ENCODE data around the gene OTUB2. TPM values are rescaled to one million over a fixed set of nuclear protein-coding genes. Genes with fewer than 3 reads are reported as not detected.

Gene OTUB2
- total RNA-seq, 1 experiment from 2014 or later = 0.55 TPM

DNA sequence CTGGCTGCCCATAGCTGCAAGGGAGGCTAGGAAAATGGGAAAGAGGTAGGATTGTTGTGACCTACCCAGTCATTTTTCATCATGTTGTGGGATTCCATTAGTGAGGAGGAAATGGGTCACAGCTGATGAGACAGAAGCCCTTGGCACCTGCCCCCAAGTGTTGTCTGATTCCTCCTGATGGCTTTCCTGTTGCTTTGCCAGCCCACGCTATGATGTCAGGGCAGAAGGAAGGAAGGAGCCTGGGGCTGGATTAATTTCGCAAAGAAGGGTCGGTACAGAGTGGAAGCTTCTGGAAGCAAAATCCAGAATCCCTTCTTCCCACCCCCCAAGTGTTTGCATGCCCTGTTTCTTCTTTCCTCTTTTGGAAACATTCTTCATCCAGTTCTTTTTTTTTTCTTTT lies 8.7 kb downstream of the OTUB2 start:
- Histone ChIP-seq H2AFZ (no peak overlapping the region), H3K4me3 (no peak overlapping the region), H3K27ac (no peak overlapping the region), H3K79me2 (ENCODE audit: low read depth) (no peaks in the 10 kb centered on the region), H3K36me3 (ENCODE audit: low read depth) (no peaks in the 10 kb centered on the region), H3K9me2 (ENCODE audit: insufficient read depth) (no peaks in the 10 kb centered on the region), H4K20me1 (ENCODE audit: insufficient read depth) (no peaks in the 10 kb centered on the region), H3K27me3 (ENCODE audit: insufficient read depth, low read depth) (no peaks in the 10 kb centered on the region), H3K4me1 (replicated peaks; ENCODE audit: insufficient read depth) (no peaks in the 10 kb centered on the region), H3K9me3 (ENCODE audit: insufficient read depth, low read depth) (no peaks in the 10 kb centered on the region), H3K4me2 (no peak overlapping the region), H3F3A (ENCODE audit: insufficient read depth, low read depth) (no peaks in the 10 kb centered on the region)
- DNase-seq = no peak
- TF ChIP-seq EZH2 (IDR thresholded peaks at IDR 0.05; ENCODE audit: low read depth) = no peak
- TF ChIP-seq, protein P1, sequence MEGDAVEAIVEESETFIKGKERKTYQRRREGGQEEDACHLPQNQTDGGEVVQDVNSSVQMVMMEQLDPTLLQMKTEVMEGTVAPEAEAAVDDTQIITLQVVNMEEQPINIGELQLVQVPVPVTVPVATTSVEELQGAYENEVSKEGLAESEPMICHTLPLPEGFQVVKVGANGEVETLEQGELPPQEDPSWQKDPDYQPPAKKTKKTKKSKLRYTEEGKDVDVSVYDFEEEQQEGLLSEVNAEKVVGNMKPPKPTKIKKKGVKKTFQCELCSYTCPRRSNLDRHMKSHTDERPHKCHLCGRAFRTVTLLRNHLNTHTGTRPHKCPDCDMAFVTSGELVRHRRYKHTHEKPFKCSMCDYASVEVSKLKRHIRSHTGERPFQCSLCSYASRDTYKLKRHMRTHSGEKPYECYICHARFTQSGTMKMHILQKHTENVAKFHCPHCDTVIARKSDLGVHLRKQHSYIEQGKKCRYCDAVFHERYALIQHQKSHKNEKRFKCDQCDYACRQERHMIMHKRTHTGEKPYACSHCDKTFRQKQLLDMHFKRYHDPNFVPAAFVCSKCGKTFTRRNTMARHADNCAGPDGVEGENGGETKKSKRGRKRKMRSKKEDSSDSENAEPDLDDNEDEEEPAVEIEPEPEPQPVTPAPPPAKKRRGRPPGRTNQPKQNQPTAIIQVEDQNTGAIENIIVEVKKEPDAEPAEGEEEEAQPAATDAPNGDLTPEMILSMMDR (conservative IDR thresholded peaks at IDR 0.05) = no peak
- no TSS peak for BruUV-seq (replicated peaks)
- CTCF ChIA-PET = no interaction called here
- POLR2A ChIA-PET (ENCODE audit: unreplicated experiment) = no interaction called here
- intact Hi-C loops (cut with micrococcal nuclease; ENCODE audit: unreplicated experiment) = no loop called here

DNA sequence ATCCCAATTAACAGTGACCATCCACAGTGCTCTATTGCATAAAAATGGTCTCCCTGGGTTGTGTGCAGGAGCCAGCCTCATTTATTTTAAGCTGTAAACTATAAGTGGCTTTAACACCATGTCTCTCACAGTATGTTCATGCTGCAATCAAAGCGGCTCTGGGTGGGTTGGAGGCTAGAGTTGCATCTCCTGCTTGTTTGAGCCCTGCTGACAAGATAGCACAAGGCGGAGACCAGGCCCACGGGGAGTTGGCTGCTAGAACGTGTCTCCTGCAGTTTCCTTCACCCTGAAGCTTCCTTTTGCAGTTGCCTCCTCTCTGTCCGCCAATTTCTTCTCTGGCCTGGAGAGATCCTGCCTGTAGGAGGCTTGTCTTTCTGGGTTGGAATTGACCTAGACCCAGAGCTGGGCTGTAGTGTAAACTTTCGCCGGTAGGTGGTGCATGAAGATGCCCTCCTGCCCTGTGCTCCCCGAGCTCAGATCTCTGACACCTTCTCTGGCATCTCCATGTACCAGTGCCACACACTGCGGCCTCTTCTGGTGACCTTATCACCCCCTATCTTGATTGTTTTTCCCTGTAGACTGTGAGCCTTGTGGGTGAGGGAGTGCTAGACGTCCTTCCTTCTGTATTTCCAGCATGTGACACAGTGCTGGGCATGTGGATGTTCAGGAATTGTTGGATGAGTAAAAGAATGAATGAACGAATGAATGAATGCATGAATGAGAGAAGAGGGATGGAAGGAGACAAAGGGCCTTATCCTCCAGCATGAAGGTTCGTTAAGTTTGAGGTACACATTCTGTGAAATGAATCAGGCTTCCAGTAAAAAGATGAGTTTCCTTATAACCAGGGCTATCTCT lies 10.4 kb downstream of the OTUB2 start:
- Histone ChIP-seq H3F3A (ENCODE audit: insufficient read depth, low read depth) (no peaks in the 10 kb centered on the region), H3K27me3 (ENCODE audit: insufficient read depth, low read depth) (no peaks in the 10 kb centered on the region), H3K36me3 (ENCODE audit: low read depth) (no peaks in the 10 kb centered on the region), H3K4me1 (replicated peaks; ENCODE audit: insufficient read depth) (no peaks in the 10 kb centered on the region), H3K27ac (no peak overlapping the region), H3K4me3 (no peak overlapping the region), H3K9me3 (ENCODE audit: insufficient read depth, low read depth) (no peaks in the 10 kb centered on the region), H3K4me2 (no peak overlapping the region), H4K20me1 (ENCODE audit: insufficient read depth) (no peaks in the 10 kb centered on the region), H3K9me2 (ENCODE audit: insufficient read depth) (no peaks in the 10 kb centered on the region), H2AFZ (no peak overlapping the region), H3K79me2 (ENCODE audit: low read depth) (no peaks in the 10 kb centered on the region)
- intact Hi-C loops (cut with micrococcal nuclease; ENCODE audit: unreplicated experiment) = loop anchor here (2.0 kb wide), 1 partner anchor 100 kb away; no protein-coding TSS in a partner anchor
- BruUV-seq (replicated peaks) = no TSS peak
- ChIA-PET POLR2A (ENCODE audit: unreplicated experiment) (interaction anchor here (0.5 kb wide), 1 partner anchor 100 kb away, joined by 5 read pairs; no protein-coding TSS in a partner anchor), CTCF (interaction anchor here (1.1 kb wide), 1 partner anchor 100 kb away, joined by 10 read pairs; no protein-coding TSS in a partner anchor)
- no peak for TF ChIP-seq EZH2 (IDR thresholded peaks at IDR 0.05; ENCODE audit: low read depth)
- TF ChIP-seq, protein P1 (conservative IDR thresholded peaks at IDR 0.05) = peak; percentile 72
- DNase-seq = peak in 1 of 2 experiments; percentile 32

DNA sequence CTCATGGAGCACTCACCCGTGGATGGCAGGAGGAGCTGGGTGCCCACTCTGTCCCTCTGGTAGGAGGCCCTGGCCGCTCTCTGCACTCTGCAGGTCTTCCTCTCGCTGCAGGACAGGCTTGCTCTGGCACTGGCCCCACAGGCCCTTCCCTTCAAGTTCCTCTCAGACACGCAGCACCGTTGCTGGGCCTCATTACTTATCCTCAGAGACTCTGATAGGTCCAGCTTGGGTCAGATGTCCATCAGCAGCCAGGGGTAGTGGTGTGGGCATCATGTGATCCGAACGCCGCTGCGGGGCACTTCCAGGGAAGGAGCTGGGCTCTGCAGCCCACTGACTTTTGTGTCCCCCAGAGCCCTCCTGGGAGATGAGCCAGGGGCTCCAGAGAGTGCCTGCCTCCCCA lies 11.8 kb downstream of the OTUB2 start:
- no TSS peak for BruUV-seq (replicated peaks)
- no peak for DNase-seq
- Histone ChIP-seq H3K36me3 (ENCODE audit: low read depth) (no peaks in the 10 kb centered on the region), H3K4me1 (replicated peaks; ENCODE audit: insufficient read depth) (no peaks in the 10 kb centered on the region), H3K4me3 (no peak overlapping the region), H2AFZ (no peak overlapping the region), H3K4me2 (no peak overlapping the region), H3K27ac (no peak overlapping the region), H4K20me1 (ENCODE audit: insufficient read depth) (no peaks in the 10 kb centered on the region), H3K9me2 (ENCODE audit: insufficient read depth) (no peaks in the 10 kb centered on the region), H3K9me3 (ENCODE audit: insufficient read depth, low read depth) (no peaks in the 10 kb centered on the region), H3F3A (ENCODE audit: insufficient read depth, low read depth) (no peaks in the 10 kb centered on the region), H3K79me2 (ENCODE audit: low read depth) (no peaks in the 10 kb centered on the region), H3K27me3 (ENCODE audit: insufficient read depth, low read depth) (no peaks in the 10 kb centered on the region)
- CTCF ChIA-PET = no interaction called here
- POLR2A ChIA-PET (ENCODE audit: unreplicated experiment) = no interaction called here
- intact Hi-C loops (cut with micrococcal nuclease; ENCODE audit: unreplicated experiment) = loop anchor here (2.0 kb wide), 1 partner anchor 99 kb away; no protein-coding TSS in a partner anchor
- TF ChIP-seq, protein P1 (conservative IDR thresholded peaks at IDR 0.05) = no peak
- no peak for TF ChIP-seq EZH2 (IDR thresholded peaks at IDR 0.05; ENCODE audit: low read depth)
